ENCODE results near the gene ZNF747.

DNA sequence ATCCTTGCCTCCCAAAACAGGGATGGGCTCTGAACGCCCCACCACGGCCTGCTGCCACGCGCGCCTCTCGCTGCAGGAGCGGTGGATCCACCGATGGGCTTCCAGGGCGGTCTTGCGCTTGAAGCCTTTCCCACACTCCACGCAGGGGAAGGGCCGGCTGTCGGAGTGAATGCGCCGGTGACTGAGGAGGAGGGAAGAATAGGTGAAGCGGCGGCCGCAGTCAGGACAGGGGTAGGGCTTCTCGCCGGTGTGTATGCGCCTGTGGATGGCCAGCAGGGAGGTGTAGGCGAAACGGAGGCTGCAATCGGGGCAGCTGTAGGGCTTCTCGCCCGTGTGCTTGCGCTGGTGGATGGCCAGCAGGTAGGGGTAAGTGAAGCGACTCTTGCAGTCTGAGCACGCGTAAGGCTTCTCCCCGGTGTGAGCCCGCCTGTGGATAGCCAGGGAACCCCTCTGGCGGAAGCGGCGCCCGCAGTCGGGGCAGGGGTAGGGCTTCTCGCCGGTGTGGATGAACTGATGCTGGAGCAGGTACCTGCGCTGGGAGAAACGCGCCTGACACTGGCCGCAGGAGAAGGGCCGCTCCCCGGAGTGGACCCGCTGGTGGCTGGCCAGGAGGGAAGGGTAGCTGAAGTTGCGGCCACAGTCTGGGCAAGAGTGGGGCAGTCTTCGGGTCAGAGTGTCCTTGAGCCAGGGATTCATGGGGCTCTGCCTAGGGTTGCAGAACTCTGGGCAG lies 48.1 kb upstream of the ZNF747 start:
- TF ChIP-seq, protein P1, sequence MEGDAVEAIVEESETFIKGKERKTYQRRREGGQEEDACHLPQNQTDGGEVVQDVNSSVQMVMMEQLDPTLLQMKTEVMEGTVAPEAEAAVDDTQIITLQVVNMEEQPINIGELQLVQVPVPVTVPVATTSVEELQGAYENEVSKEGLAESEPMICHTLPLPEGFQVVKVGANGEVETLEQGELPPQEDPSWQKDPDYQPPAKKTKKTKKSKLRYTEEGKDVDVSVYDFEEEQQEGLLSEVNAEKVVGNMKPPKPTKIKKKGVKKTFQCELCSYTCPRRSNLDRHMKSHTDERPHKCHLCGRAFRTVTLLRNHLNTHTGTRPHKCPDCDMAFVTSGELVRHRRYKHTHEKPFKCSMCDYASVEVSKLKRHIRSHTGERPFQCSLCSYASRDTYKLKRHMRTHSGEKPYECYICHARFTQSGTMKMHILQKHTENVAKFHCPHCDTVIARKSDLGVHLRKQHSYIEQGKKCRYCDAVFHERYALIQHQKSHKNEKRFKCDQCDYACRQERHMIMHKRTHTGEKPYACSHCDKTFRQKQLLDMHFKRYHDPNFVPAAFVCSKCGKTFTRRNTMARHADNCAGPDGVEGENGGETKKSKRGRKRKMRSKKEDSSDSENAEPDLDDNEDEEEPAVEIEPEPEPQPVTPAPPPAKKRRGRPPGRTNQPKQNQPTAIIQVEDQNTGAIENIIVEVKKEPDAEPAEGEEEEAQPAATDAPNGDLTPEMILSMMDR (IDR thresholded peaks at IDR 0.05) = no peak
- no peak for TF ChIP-seq POLR2A (IDR thresholded peaks at IDR 0.05)
